A549 (cell line): Measurements from ENCODE around the gene PLD1. TPM values are rescaled to one million over a fixed set of nuclear protein-coding genes. Genes with fewer than 3 reads are reported as not detected.

Experiments used
- ATAC-seq, 2 experiments: fragments of 200-7000 bp in 1 of 2; fragments of >200 bp in 1 of 2; cut with Nextera tagmentation in 1 of 2; cut with Tn5 transposase in 1 of 2; 3 replicates each; pipeline versions ENCODE4 v1.8.0 to v1.9.1; 2018 to 2020; ENCODE audit warnings: mild to moderate bottlenecking in 1 of 2, moderate library complexity in 1 of 2
- CTCF ChIA-PET: fragments of 300-600 bp; sonication (Branson Sonifier 250); formaldehyde crosslinking; extraction: SDS; loops from one replicate; lab custom pipeline; 2021; ENCODE audit warnings: antibody characterized with exemption, inconsistent platforms; lab: Yijun Ruan, JAX
- POLR2A ChIA-PET: fragments of 350-600 bp; formaldehyde crosslinking; extraction: SDS; loops from one replicate; lab custom pipeline; 2021; ENCODE audit warnings: antibody characterized with exemption, inconsistent platforms; lab: Yijun Ruan, JAX
- DNase-seq, 2 experiments: peaks; one replicate each; pipeline versions ENCODE4 v3.0.0 to v3.0.0-alpha.2; 2011 to 2016; ENCODE audit warnings: low read depth in 1 of 2, low spot score in 1 of 2
- FAIRE-seq: peaks from 2 replicates; lab custom pipeline; 2011; peaks lifted over from hg19 to GRCh38; lab: Jason Lieb, UNC
- H3K27ac ChIP-seq, 2 experiments: fragments of >200 bp; sonication (Bioruptor Twin); formaldehyde crosslinking; 3 replicates each; pipeline ENCODE4 v1.5.1; 2016 to 2017
- H3K4me1 ChIP-seq: fragments of >200 bp; sonication (Bioruptor Twin); formaldehyde crosslinking; 3 replicates; pipeline ENCODE4 v1.6.1; 2016
- H3K4me2 ChIP-seq: fragments of >200 bp; sonication (Bioruptor Twin); formaldehyde crosslinking; 3 replicates; pipeline ENCODE4 v1.6.1; 2016
- H3K4me3 ChIP-seq: fragments of >200 bp; sonication (Bioruptor Twin); formaldehyde crosslinking; 3 replicates; pipeline ENCODE4 v1.5.1; 2016
- H3K9me3 ChIP-seq: fragments of >200 bp; sonication (Bioruptor Twin); formaldehyde crosslinking; 3 replicates; pipeline ENCODE4 v1.6.1; 2016
- ATOH8 ChIP-seq: fragments of 250-450 bp; sonication (Bioruptor Pico); IDR thresholded peaks from 2 replicates; pipeline ENCODE4 v1.5.0; 2020; ENCODE audit warnings: low read depth, mild to moderate bottlenecking, moderate library complexity
- CBX2 ChIP-seq: fragments of 200-600 bp; sonication (generic); IDR thresholded peaks from 2 replicates; pipeline ENCODE4 v1.6.1; 2016; ENCODE audit warnings: low read depth, mild to moderate bottlenecking, borderline replicate concordance
- CEBPB ChIP-seq, 2 experiments: fragments of >200 bp in 1 of 2; sonication (Bioruptor Twin) in 1 of 2; formaldehyde crosslinking in 1 of 2; IDR thresholded peaks; 2 replicates each; pipeline ENCODE4 v1.6.1; 2012 to 2016
- CHD4 ChIP-seq: fragments of 200-600 bp; sonication (generic); IDR thresholded peaks from 2 replicates; pipeline ENCODE4 v1.6.1; 2016; ENCODE audit warnings: antibody characterized with exemption, mild to moderate bottlenecking, borderline replicate concordance
- EP300 ChIP-seq, 2 experiments: fragments of >200 bp; sonication (Bioruptor Twin); formaldehyde crosslinking; IDR thresholded peaks; 2 replicates in 1 of 2; 3 replicates in 1 of 2; pipeline ENCODE4 v1.6.1; 2016 to 2017
- FOSL2 ChIP-seq, 2 experiments: fragments of 450-650 bp in 1 of 2; fragments of >200 bp in 1 of 2; sonication (Bioruptor Twin) in 1 of 2; formaldehyde crosslinking; IDR thresholded peaks; 2 replicates each; pipeline versions ENCODE4 v1.5.0 to v1.6.1; 2016 to 2020; ENCODE audit warnings: mild to moderate bottlenecking in 1 of 2, moderate library complexity in 1 of 2
- GATA3 ChIP-seq: IDR thresholded peaks from 2 replicates; pipeline ENCODE4 v1.6.1; 2012; ENCODE audit warnings: borderline replicate concordance
- HOXA7 ChIP-seq: fragments of 250-450 bp; sonication (Bioruptor Pico); IDR thresholded peaks from 2 replicates; pipeline ENCODE4 v1.5.0; 2020; ENCODE audit warnings: mild to moderate bottlenecking, moderate library complexity
- HOXB5 ChIP-seq: fragments of 250-450 bp; sonication (Bioruptor Pico); IDR thresholded peaks from 2 replicates; pipeline ENCODE4 v1.5.0; 2020; ENCODE audit warnings: mild to moderate bottlenecking, moderate library complexity
- KDM1A ChIP-seq: fragments of 200-600 bp; sonication (generic); IDR thresholded peaks from 2 replicates; pipeline ENCODE4 v1.6.1; 2016; ENCODE audit warnings: low read depth, mild to moderate bottlenecking
- MAZ ChIP-seq: fragments of 150-350 bp; IDR thresholded peaks from 2 replicates; pipeline ENCODE4 v1.6.1; 2014; ENCODE audit warnings: antibody characterized with exemption, low read depth, low read length, borderline replicate concordance
- NFE2L2 ChIP-seq: fragments of 150-350 bp; conservative IDR thresholded peaks from 2 replicates; pipeline ENCODE4 v1.6.1; 2014; ENCODE audit warnings: low read length
- PHF8 ChIP-seq: fragments of 200-600 bp; sonication (generic); IDR thresholded peaks from 2 replicates; pipeline ENCODE4 v1.6.1; 2016; ENCODE audit warnings: low read depth, mild to moderate bottlenecking, antibody characterized with exemption, moderate library complexity, borderline replicate concordance
- POLR2A ChIP-seq: IDR thresholded peaks from 2 replicates; pipeline ENCODE4 v1.6.1; 2012; ENCODE audit warnings: mild to moderate bottlenecking, low read length
- RAD21 ChIP-seq, 2 experiments: fragments of >200 bp in 1 of 2; sonication (Bioruptor Twin) in 1 of 2; formaldehyde crosslinking in 1 of 2; IDR thresholded peaks in 1 of 2; conservative IDR thresholded peaks in 1 of 2; 2 replicates in 1 of 2; 3 replicates in 1 of 2; pipeline ENCODE4 v1.6.1; 2012 to 2018; ENCODE audit warnings: inconsistent platforms in 1 of 2
- RCOR1 ChIP-seq: fragments of 150-350 bp; IDR thresholded peaks from 2 replicates; pipeline ENCODE4 v1.6.1; 2014; ENCODE audit warnings: antibody characterized with exemption, low read length, low read depth
- RNF2 ChIP-seq: fragments of 200-600 bp; sonication (generic); IDR thresholded peaks from 2 replicates; pipeline ENCODE4 v1.6.1; 2016; ENCODE audit warnings: low read depth, mild to moderate bottlenecking, antibody characterized with exemption, moderate library complexity, borderline replicate concordance
- SMC3 ChIP-seq: fragments of >200 bp; sonication (Bioruptor Twin); formaldehyde crosslinking; IDR thresholded peaks from 3 replicates; pipeline ENCODE4 v1.6.1; 2018; ENCODE audit warnings: inconsistent platforms
- ZC3H11A ChIP-seq: fragments of 450-650 bp; IDR thresholded peaks from 2 replicates; pipeline ENCODE4 v1.6.1; 2014; ENCODE audit warnings: antibody characterized with exemption, mild to moderate bottlenecking
- ZNF302 ChIP-seq: fragments of 250-450 bp; sonication (Bioruptor Pico); IDR thresholded peaks from 2 replicates; pipeline ENCODE4 v1.9.0; 2021; ENCODE audit warnings: inconsistent platforms, mild to moderate bottlenecking, moderate library complexity
- ZSCAN20 ChIP-seq: fragments of 250-450 bp; sonication (Bioruptor Pico); IDR thresholded peaks from 2 replicates; pipeline ENCODE4 v1.8.0; 2022; ENCODE audit warnings: mild to moderate bottlenecking, moderate library complexity
- WGBS: methylation state at CpG from one replicate; pipeline ENCODE4 v1.1.6; 2017; ENCODE audit errors: missing lambda C conversion rate; 5-methylcytosine and 5-hydroxymethylcytosine counted together
- polyA plus RNA-seq, 4 experiments: library from polyadenylated mRNA; depleted of rRNA in 3 of 4; stranded (reverse); fragments of >200 nt; fragmentation: RNase III in 1 of 4; extraction: RNeasy Plus Mini Kit Qiagen cat#74134 plus additional on column Dnase treatment in 1 of 4; gene quantifications; 2 replicates in 3 of 4; 3 replicates in 1 of 4; pipeline ENCODE4 v1.2.3, GENCODE V29; 2011 to 2017
- TF ChIP-seq, protein P1 (sequence below): fragments of >200 bp; sonication (Bioruptor Twin); formaldehyde crosslinking; IDR thresholded peaks from 3 replicates; pipeline ENCODE4 v1.6.1; 2016

The PLD1 gene
- polyA plus RNA-seq, 2 of the 4 experiments (the other 2 are of a cell fraction): 6.6 to 27.2 TPM

DNA sequence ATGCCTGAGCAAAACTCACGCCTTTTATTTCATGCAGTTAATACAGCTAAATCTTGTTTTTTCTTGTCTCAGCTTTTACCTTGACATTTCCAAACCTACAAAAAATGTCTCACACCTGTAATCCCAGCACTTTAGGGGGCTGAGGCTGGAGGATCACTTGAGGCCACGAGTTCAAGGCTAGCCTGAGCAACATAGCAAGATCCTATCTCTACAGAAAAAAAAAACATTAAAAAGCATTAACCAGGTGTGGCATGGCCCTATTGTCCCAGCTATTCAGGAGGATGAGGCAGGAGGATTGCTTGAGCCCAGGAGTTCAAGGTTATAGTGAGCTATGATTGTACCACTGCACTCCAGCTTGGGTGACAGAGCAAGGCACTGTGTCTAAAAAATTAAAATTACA, 29.0 kb upstream of the PLD1 start (continued):
- no peak for TF ChIP-seq HOXA7 (CRISPR knock-in tag)
- TF ChIP-seq ZNF302: no peak

GRCh38 chr3:171838218-171838720, 28.0 kb upstream of the PLD1 start:
- ChIA-PET POLR2A (interaction anchor here (1.0 kb wide), 1 partner anchor 46 kb away, joined by 3 read pairs; no protein-coding TSS in a partner anchor), CTCF (interaction anchor here (0.9 to 2.2 kb wide), 4 partner anchors 8 to 475 kb away, joined by 3 to 10 read pairs (median 4); no protein-coding TSS in a partner anchor)
- H3K4me1 ChIP-seq: peaks cover 53% of the 10 kb centered on the region
- WGBS: 11% methylated on average over 6 of the region's 6 CpGs
- TF ChIP-seq ZSCAN20 (no peak), RAD21 (conservative IDR thresholded peaks at IDR 0.05 in 1 of 2, IDR thresholded peaks at IDR 0.05 in 1 of 2) (0 out of 5 replicates have a peak, but pooled peaks of 1 of the 2 experiments have one; percentile 10)
- TF ChIP-seq, all 56 proteins: peak for 1
- peak; percentile 71 to 88 for ATAC-seq
- no peak overlapping the region for H3K4me3 ChIP-seq
- FAIRE-seq: no peak
- peak in 1 of 2 experiments; percentile 62 for DNase-seq
- H3K4me2 ChIP-seq: peak overlapping the region; percentile 76
- peak overlapping the region; percentile 61 to 73 for H3K27ac ChIP-seq
- no peaks in the 10 kb centered on the region for H3K9me3 ChIP-seq

- TF ChIP-seq KDM1A: 0 out of 2 replicates have a peak, but pooled peaks have one; percentile 39
- no peak for TF ChIP-seq RNF2
- ChIA-PET CTCF (interaction anchor here (0.9 to 2.2 kb wide), 2 partner anchors 8 to 476 kb away, joined by 3 to 10 read pairs; no protein-coding TSS in a partner anchor), POLR2A (no interaction called here)
- Histone ChIP-seq H3K27ac (peak overlapping the region; percentile 61 to 73; a peak in 5 of 6 replicates), H3K4me1 (peaks cover 57% of the 10 kb centered on the region), H3K9me3 (no peaks in the 10 kb centered on the region), H3K4me3 (no peak overlapping the region), H3K4me2 (peak overlapping the region; percentile 76)
- no peak for ATAC-seq
- no peak for FAIRE-seq
- no peak for DNase-seq
Observed at GRCh38 chr3:171837698-171838097, 27.4 kb upstream of the PLD1 start.

DNA sequence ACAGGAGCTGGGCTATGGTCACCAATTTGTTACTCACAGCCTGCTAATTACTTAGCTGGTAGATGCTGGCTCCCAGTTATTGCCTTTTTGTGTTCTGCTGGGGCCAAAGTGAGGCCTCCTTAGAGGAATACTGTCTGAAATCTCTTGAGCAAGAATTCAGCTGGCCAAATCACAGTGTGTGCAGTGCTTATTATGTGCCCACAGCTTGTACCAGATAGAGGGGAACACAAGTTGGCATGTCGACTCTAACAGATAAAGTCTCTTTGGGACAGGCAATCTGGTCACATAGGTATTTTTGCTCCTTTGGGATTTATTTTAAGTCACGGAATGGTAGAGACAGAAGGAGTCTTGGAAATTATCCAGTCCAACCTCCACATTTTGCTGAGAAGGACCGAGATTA, 26.6 kb upstream of the PLD1 start:
- TF ChIP-seq GATA3: no peak
- TF ChIP-seq CEBPB (IDR thresholded peaks at IDR 0.05): no peak
- TF ChIP-seq FOSL2 (IDR thresholded peaks at IDR 0.05): no peak
- TF ChIP-seq FOSL2 (CRISPR knock-in tag; IDR thresholded peaks at IDR 0.05): no peak
- FAIRE-seq (no peak), ATAC-seq (no peak), DNase-seq (no peak)
- CTCF ChIA-PET: no interaction called here
- peaks cover 62% of the 10 kb centered on the region for H3K4me1 ChIP-seq
- H3K4me3 ChIP-seq: no peak overlapping the region
- H3K9me3 ChIP-seq: no peaks in the 10 kb centered on the region
- POLR2A ChIA-PET: no interaction called here
- 90% methylated on average over 3 of the region's 3 CpGs for WGBS
- H3K27ac ChIP-seq: peak overlapping the region; percentile 25 to 73; a peak in 3 of 6 replicates
- no peak overlapping the region for H3K4me2 ChIP-seq

- Histone ChIP-seq H3K27ac (peak overlapping the region; percentile 15 to 76; a peak in 3 of 6 replicates), H3K9me3 (no peaks in the 10 kb centered on the region), H3K4me2 (no peak overlapping the region), H3K4me3 (no peak overlapping the region)
- CTCF ChIA-PET: interaction anchor here (0.6 to 1.9 kb wide), 3 partner anchors 21 to 307 kb away, joined by 3 to 7 read pairs (median 3); no protein-coding TSS in a partner anchor
- no peak for ATAC-seq
- WGBS: 84% methylated on average over 2 of the region's 2 CpGs
- FAIRE-seq: no peak
- DNase-seq: no peak
- TF ChIP-seq GATA3: no peak
- no peak for TF ChIP-seq CHD4
- no peak for TF ChIP-seq PHF8
- TF ChIP-seq KDM1A: no peak
- TF ChIP-seq RCOR1: no peak
- TF ChIP-seq, protein P1, sequence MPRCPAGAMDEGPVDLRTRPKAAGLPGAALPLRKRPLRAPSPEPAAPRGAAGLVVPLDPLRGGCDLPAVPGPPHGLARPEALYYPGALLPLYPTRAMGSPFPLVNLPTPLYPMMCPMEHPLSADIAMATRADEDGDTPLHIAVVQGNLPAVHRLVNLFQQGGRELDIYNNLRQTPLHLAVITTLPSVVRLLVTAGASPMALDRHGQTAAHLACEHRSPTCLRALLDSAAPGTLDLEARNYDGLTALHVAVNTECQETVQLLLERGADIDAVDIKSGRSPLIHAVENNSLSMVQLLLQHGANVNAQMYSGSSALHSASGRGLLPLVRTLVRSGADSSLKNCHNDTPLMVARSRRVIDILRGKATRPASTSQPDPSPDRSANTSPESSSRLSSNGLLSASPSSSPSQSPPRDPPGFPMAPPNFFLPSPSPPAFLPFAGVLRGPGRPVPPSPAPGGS: no peak
- TF ChIP-seq HOXB5 (CRISPR knock-in tag): no peak
- TF ChIP-seq ATOH8 (CRISPR knock-in tag): no peak
- no peak for TF ChIP-seq EP300 (IDR thresholded peaks at IDR 0.05)
- TF ChIP-seq MAZ: no peak
- no peak for TF ChIP-seq NFE2L2
- no peak for TF ChIP-seq ZC3H11A
- no peak for TF ChIP-seq CBX2
- TF ChIP-seq SMC3: no peak
- TF ChIP-seq POLR2A: no peak
- TF ChIP-seq, all 56 proteins: peak for 0
- POLR2A ChIA-PET: no interaction called here
- H3K4me1 ChIP-seq: peaks cover 56% of the 10 kb centered on the region
Observed at GRCh38 chr3:171835613-171836012, 25.3 kb upstream of the PLD1 start.
